ENCODE results near the gene ZNF771. TPM values are rescaled to one million over a fixed set of nuclear protein-coding genes. Genes with fewer than 3 reads are reported as not detected.

Gene ZNF771
- total RNA-seq, 1 experiment from 2014 or later, result 11.3 TPM

- DNase-seq, result no peak
- Mint-ChIP-seq H3K4me3 (ENCODE audit: low read depth, unreplicated experiment) (peak overlapping the region; percentile 72), H3K4me1 (ENCODE audit: low read depth, unreplicated experiment) (peaks cover 23% of the 10 kb centered on the region), H3K27ac (ENCODE audit: unreplicated experiment) (peak overlapping the region; percentile 76), H3K27me3 (ENCODE audit: unreplicated experiment) (no peaks in the 10 kb centered on the region), H3K9me3 (ENCODE audit: low read depth, unreplicated experiment) (no peaks in the 10 kb centered on the region), H3K36me3 (ENCODE audit: insufficient read depth, unreplicated experiment) (peaks cover 46% of the 10 kb centered on the region)
- TF ChIP-seq CTCF (IDR thresholded peaks at IDR 0.05; ENCODE audit: unreplicated experiment), result no peak
- intact Hi-C loops (cut with micrococcal nuclease; ENCODE audit: unreplicated experiment), result no loop called here
- no TSS peak for BruUV-seq (replicated peaks)
- CTCF ChIA-PET, result interaction anchor here (0.6 to 1.7 kb wide), 7 partner anchors 11 to 517 kb away, joined by 3 to 13 read pairs (median 4); partner anchors contain the start of genes DCTPP1, TBC1D10B, TBX6 and ZNF48
Observed at GRCh38 chr16:30406795-30407101, 658 bp upstream of the ZNF771 start.

GRCh38 chr16:30407804-30408534, 563 bp downstream of the ZNF771 start:
- no peak for TF ChIP-seq CTCF (IDR thresholded peaks at IDR 0.05; ENCODE audit: unreplicated experiment)
- H3K4me1 Mint-ChIP-seq (ENCODE audit: low read depth, unreplicated experiment), result peaks cover 31% of the 10 kb centered on the region
- no peak overlapping the region for H3K27ac Mint-ChIP-seq (ENCODE audit: unreplicated experiment)
- intact Hi-C loops (cut with micrococcal nuclease; ENCODE audit: unreplicated experiment), result no loop called here
- CTCF ChIA-PET, result interaction anchor here (0.5 to 2.0 kb wide), 7 partner anchors 10 to 208 kb away, joined by 3 to 13 read pairs (median 4); partner anchors contain the start of genes DCTPP1, TBC1D10B and ZNF48
- H3K9me3 Mint-ChIP-seq (ENCODE audit: low read depth, unreplicated experiment), result no peaks in the 10 kb centered on the region
- H3K4me3 Mint-ChIP-seq (ENCODE audit: low read depth, unreplicated experiment), result peak overlapping the region; percentile 72
- no TSS peak for BruUV-seq (replicated peaks)
- peaks cover 51% of the 10 kb centered on the region for H3K36me3 Mint-ChIP-seq (ENCODE audit: insufficient read depth, unreplicated experiment)
- no peak for DNase-seq
- no peaks in the 10 kb centered on the region for H3K27me3 Mint-ChIP-seq (ENCODE audit: unreplicated experiment)

- peak overlapping the region; percentile 58 for H3K27ac Mint-ChIP-seq (ENCODE audit: unreplicated experiment)
- peaks cover 57% of the 10 kb centered on the region for H3K36me3 Mint-ChIP-seq (ENCODE audit: insufficient read depth, unreplicated experiment)
- peak; percentile 98 for TF ChIP-seq CTCF (IDR thresholded peaks at IDR 0.05; ENCODE audit: unreplicated experiment)
- peak; percentile 98 for DNase-seq
- no peaks in the 10 kb centered on the region for H3K9me3 Mint-ChIP-seq (ENCODE audit: low read depth, unreplicated experiment)
- intact Hi-C loops (cut with micrococcal nuclease; ENCODE audit: unreplicated experiment), result no loop called here
- H3K27me3 Mint-ChIP-seq (ENCODE audit: unreplicated experiment), result no peaks in the 10 kb centered on the region
- H3K4me1 Mint-ChIP-seq (ENCODE audit: low read depth, unreplicated experiment), result peaks cover 41% of the 10 kb centered on the region
- BruUV-seq (replicated peaks), result no TSS peak
- CTCF ChIA-PET, result interaction anchor here (0.6 to 2.0 kb wide), 17 partner anchors 8 to 530 kb away, joined by 3 to 24 read pairs (median 4); partner anchors contain the start of genes DCTPP1, TBC1D10B, ZNF48 and ZNF689
- peak overlapping the region; percentile 72 for H3K4me3 Mint-ChIP-seq (ENCODE audit: low read depth, unreplicated experiment)
Observed at GRCh38 chr16:30409125-30410060, 2.0 kb downstream of the ZNF771 start.

GRCh38 chr16:30413112-30413806, 5.9 kb downstream of the ZNF771 start:
- peak overlapping the region; percentile 40 for H3K27ac Mint-ChIP-seq (ENCODE audit: unreplicated experiment)
- no peak for TF ChIP-seq CTCF (IDR thresholded peaks at IDR 0.05; ENCODE audit: unreplicated experiment)
- H3K4me1 Mint-ChIP-seq (ENCODE audit: low read depth, unreplicated experiment), result peaks cover 56% of the 10 kb centered on the region
- CTCF ChIA-PET, result interaction anchor here (0.5 to 0.7 kb wide), 3 partner anchors 8 to 322 kb away, joined by 3 read pairs; partner anchors contain the start of gene TBX6
- intact Hi-C loops (cut with micrococcal nuclease; ENCODE audit: unreplicated experiment), result no loop called here
- H3K27me3 Mint-ChIP-seq (ENCODE audit: unreplicated experiment), result no peaks in the 10 kb centered on the region
- H3K4me3 Mint-ChIP-seq (ENCODE audit: low read depth, unreplicated experiment), result peak overlapping the region; percentile 15
- no TSS peak for BruUV-seq (replicated peaks)
- DNase-seq, result no peak
- peaks cover 68% of the 10 kb centered on the region for H3K36me3 Mint-ChIP-seq (ENCODE audit: insufficient read depth, unreplicated experiment)
- no peaks in the 10 kb centered on the region for H3K9me3 Mint-ChIP-seq (ENCODE audit: low read depth, unreplicated experiment)

Data from Calu3 (cell line).